Activated CD8-positive, alpha-beta memory T cell treated with anti-CD3 and anti-CD28 coated beads, Interleukin-2, amount 50 U/mL, for 1 hour (primary cell): ENCODE measurements around the gene TMEM63C.

Experiments used
- DNase-seq: peaks from one replicate; pipeline ENCODE4 v3.0.0-alpha.2; 2020; ENCODE audit errors: extremely low read depth

The TMEM63C gene

DNA sequence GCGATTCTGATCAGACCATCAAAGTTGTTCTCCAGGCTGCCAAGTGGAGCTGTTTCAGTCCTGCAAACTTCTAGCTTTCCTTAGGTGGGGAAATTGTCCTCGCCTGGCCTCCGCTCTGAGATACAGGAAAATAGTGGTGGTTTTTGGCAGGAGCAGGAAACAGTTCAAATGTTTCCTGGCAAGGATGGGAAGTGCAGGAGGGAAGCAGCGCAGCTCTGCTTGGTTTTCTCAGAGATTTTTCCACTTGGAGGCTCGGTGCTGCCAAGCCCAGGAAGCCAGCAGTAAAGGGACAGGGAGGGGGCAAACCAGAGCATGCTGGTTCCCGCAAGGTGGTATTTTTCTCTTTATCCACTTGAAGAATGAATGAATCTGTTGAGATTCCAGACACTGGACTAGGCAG lies 17.0 kb downstream of the TMEM63C start:
- no peak for DNase-seq

GRCh38 chr14:77199590-77199989 lies 18.0 kb downstream of the TMEM63C start:
- no peak for DNase-seq

- DNase-seq = no peak
These were observed 18.9 kb downstream of the TMEM63C start for GRCh38 chr14:77200406-77200985.

GRCh38 chr14:77201696-77202095 lies 20.1 kb downstream of the TMEM63C start:
- DNase-seq = no peak

DNA sequence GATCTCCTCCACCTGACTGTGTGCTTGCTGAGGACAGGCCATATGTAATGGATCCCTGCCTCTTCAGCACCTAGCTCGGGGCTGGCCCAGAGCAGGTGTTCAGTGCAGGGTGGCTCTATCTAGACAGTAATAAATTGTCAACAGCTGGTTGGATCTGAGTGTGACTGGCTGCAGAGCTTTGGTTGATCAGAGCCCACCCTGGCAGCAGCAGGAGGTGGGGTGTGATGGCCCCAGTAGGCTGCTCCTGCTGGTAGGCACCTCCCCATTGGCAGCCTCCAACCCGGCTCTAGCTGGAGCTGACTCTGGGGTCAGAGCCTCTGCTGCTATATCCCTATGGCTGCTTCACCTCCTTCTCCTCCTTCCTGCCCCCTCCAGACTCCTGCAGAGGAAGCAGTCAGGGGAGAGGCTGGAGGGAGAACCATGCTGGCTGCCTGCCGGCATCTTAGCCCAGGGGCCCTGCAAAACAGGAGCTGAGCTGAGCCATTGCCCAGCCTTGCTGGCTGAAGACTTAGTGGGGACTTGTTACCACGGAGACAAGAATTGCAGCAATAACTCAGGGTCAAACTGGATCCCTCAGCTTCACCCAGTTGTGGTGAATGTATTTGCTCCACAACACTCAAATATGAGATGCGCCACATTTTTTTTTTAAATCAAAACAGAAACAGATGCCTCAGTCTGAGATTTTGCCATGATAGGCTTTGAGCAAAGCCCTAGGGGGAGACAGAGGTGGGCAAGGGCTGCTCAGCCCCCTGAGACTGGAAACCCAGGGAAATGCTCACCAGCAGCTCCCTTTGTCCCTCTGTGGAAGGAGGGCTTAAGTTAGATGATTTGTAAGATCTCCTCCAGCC lies 22.2 kb downstream of the TMEM63C start:
- DNase-seq = no peak

DNA sequence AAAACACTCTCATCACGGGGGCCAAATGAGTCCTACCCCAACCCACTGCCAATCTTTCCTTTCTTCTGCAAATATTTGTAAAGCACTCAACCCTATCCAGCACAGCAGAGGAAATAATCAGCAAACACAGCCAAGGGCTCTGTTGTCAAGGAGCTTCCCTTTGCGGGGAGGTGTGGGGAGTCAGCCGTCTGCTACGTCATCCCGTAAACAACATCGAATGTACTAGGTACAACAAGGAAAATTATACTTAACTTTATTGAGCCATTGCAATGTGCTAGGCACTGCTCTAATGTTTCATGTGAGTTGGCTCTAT lies 22.8 kb downstream of the TMEM63C start:
- DNase-seq = no peak

DNA sequence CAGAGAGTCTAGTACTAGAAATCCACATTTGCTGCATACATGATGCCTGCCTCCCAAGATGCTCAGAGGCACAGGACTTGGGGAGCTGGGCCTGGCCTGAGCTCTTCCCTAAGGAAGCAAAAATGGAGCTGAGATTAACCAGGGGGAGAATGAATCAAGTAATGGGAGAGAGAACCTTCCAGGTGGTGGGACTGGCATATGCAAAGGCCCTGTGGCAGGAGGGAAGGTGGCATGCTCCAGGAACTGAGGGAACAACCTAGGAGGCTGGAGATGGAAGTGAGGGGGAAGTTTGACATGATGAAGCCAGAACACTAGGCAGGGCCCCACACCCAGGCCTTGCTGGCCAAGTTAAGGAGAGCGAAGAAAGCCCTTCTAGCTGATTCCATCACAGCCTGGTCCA lies 23.3 kb downstream of the TMEM63C start:
- DNase-seq = no peak

- no peak for DNase-seq
These were observed 24.0 kb downstream of the TMEM63C start for GRCh38 chr14:77205566-77205965.

DNA sequence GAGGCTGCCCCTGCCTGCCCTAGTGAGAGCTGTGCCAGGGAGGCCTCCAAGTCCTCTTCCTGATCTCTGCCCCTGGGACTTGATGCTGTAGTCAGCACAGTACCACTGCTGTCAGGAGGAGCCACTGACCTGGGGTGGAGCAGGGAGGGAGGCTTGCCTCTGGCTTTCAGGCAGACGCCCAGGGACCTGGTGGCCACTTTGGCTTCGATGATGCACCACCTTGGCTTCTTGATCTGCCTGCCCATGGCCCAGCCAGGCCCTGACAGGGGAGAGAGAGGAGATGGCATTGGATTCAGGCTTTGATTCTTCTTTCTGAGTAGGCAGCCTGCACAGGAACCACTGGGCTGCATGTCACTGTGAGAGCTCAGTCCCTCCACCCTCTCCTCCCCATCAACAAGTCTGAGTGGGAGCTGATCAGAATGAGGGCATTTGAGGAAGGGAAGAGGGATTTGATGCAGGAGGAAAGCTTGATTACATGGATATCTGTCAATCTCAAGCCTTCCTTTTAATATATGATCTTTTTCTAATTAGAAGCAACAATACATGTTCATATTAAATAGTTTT lies 24.7 kb downstream of the TMEM63C start:
- no peak for DNase-seq

DNA sequence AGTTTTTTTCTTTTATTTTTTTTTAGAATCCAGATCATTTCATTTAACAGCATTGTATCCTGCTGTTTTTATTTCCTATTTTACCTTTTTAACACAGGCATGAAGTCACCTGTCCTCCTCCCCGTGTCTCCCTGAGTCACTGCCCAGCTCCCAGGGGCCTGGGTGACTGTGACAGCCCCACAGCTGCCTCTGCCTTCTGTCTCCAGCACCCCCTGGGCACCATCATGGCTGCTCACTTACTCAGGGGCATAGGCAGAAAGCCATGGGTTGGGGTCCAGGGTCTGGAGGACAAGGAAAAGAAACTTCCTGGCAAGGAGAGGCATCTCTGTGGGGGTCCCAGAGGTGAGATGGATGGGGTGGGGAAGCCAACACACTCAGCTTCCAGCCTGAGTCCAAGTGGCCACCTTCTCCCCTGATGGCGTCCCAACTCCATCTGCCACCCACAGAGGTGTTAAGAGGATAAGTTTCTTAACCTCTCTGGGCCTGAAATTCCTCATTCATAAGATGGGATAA lies 25.3 kb downstream of the TMEM63C start:
- DNase-seq = no peak

GRCh38 chr14:77208291-77208978 lies 26.8 kb downstream of the TMEM63C start:
- DNase-seq = no peak

DNA sequence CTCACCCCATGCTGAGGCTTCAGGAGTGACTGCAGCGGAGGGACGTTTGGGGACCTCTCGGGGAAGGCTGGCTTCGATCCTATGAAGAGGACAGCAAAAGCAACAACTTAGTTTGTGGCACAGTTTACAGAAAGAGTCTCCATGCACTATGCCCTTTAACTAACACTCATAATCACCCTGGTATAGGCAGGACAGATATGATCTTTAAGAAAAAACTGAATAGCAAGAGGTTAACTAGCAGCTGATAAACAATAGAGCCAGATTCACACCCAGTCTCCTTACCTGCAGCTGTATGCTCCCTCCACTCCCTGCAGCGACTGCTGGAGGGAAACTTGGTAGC lies 27.4 kb downstream of the TMEM63C start:
- DNase-seq = no peak

GRCh38 chr14:77212097-77212870 lies 30.7 kb downstream of the TMEM63C start:
- no peak for DNase-seq

GRCh38 chr14:77212943-77213678 lies 31.5 kb downstream of the TMEM63C start:
- DNase-seq = no peak

GRCh38 chr14:77213679-77214016 lies 32.0 kb downstream of the TMEM63C start:
- no peak for DNase-seq

- no peak for DNase-seq
These were observed 32.6 kb downstream of the TMEM63C start for GRCh38 chr14:77214216-77214615.

DNA sequence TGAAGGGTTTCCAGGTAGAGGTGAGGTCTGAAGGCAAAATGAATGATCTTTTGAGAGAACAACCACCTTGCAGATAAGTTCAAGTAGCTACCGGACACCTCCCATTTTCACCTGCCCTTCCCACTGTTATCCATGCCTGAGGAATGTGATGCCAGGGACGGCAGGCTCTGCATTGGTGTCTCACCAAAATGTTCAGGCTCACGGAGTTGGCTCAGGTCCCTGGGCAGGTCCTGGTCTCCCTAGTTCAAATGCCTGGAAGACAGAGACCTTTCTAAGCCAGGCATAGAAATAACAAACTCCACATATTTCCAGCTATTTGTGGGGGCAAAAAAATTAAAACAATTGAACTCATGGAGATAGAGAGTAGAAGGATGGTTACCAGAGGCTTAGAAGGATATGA lies 36.0 kb downstream of the TMEM63C start:
- no peak for DNase-seq

DNA sequence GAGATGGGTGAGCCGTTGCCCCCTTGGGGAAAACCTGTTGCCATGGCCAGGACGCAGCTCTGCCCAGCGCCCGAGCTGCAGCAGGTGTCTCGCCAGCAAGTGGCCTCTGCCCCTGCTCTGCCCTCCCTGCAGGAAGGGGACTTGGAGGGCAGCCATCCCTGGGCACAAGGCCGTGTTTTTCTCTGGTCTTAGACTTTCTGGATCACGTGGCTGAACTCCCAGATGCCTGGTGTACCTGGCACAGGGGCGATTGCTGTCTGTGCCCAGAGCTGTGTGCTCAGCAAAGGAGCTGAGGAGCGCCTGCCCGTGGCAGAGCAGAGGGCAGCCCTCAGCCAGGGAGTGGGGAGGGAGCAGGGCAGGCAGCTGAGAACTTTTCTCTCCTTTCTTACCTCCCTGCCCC lies 38.0 kb downstream of the TMEM63C start:
- DNase-seq = no peak

GRCh38 chr14:77220246-77221017 lies 38.8 kb downstream of the TMEM63C start:
- DNase-seq = no peak

GRCh38 chr14:77221241-77221871 lies 39.8 kb downstream of the TMEM63C start:
- DNase-seq = no peak
